GM19438 (cell line): ENCODE data around the gene HEG1.
"Not testable (repeated sequence)": the region's sequence is repeated elsewhere in the genome, so short reads cannot be mapped to it uniquely, and the experiment has no call there.

Experiments used
- ATAC-seq: cut with Tn5 transposase; IDR thresholded peaks from one replicate; pipeline ENCODE4 v1.9.1; 2021; ENCODE audit warnings: low read depth; ENCODE audit not compliant: unreplicated experiment

HEG1 gene

GRCh38 chr3:125055913-125056745 lies at the start of gene HEG1:
TSS of gene HEG1 (minus strand) at chr3:125055997. CDS start at chr3:125055890, 107 bp downstream.
- ATAC-seq: peak; percentile 58

- ATAC-seq: no peak
Measured at GRCh38 chr3:125105116-125105515, 49.3 kb upstream of the HEG1 start.

GRCh38 chr3:125104639-125105038 lies 48.8 kb upstream of the HEG1 start:
- no peak for ATAC-seq

GRCh38 chr3:125103406-125103805 lies 47.6 kb upstream of the HEG1 start:
- no peak for ATAC-seq

GRCh38 chr3:125102470-125102869 lies 46.7 kb upstream of the HEG1 start:
- ATAC-seq: no peak

GRCh38 chr3:125098611-125099291 lies 43.0 kb upstream of the HEG1 start:
- no peak for ATAC-seq

- no peak for ATAC-seq
Measured at GRCh38 chr3:125090649-125091048, 34.9 kb upstream of the HEG1 start.

GRCh38 chr3:125087768-125088391 lies 32.1 kb upstream of the HEG1 start:
- no peak for ATAC-seq

- ATAC-seq: no peak
Measured at GRCh38 chr3:125085166-125085565, 29.4 kb upstream of the HEG1 start.

- no peak for ATAC-seq
Measured at GRCh38 chr3:125083776-125084175, 28.0 kb upstream of the HEG1 start.

- ATAC-seq: not testable (repeated sequence)
Measured at GRCh38 chr3:125082339-125082738, 26.5 kb upstream of the HEG1 start.

- ATAC-seq: no peak
Measured at GRCh38 chr3:125080077-125080476, 24.3 kb upstream of the HEG1 start.

GRCh38 chr3:125079675-125080045 lies 23.9 kb upstream of the HEG1 start:
- no peak for ATAC-seq

- no peak for ATAC-seq
Measured at GRCh38 chr3:125078951-125079674, 23.3 kb upstream of the HEG1 start.

- ATAC-seq: no peak
Measured at GRCh38 chr3:125077864-125078263, 22.1 kb upstream of the HEG1 start.

GRCh38 chr3:125076464-125076863 lies 20.7 kb upstream of the HEG1 start:
- ATAC-seq: no peak

GRCh38 chr3:125075738-125076137 lies 19.9 kb upstream of the HEG1 start:
- ATAC-seq: no peak

GRCh38 chr3:125073390-125073905 lies 17.7 kb upstream of the HEG1 start:
- ATAC-seq: no peak

GRCh38 chr3:125072749-125073389 lies 17.1 kb upstream of the HEG1 start:
- ATAC-seq: no peak

GRCh38 chr3:125072301-125072700 lies 16.5 kb upstream of the HEG1 start:
- ATAC-seq: no peak
